ENCODE measurements around the gene CALY.

Gene CALY

DNA sequence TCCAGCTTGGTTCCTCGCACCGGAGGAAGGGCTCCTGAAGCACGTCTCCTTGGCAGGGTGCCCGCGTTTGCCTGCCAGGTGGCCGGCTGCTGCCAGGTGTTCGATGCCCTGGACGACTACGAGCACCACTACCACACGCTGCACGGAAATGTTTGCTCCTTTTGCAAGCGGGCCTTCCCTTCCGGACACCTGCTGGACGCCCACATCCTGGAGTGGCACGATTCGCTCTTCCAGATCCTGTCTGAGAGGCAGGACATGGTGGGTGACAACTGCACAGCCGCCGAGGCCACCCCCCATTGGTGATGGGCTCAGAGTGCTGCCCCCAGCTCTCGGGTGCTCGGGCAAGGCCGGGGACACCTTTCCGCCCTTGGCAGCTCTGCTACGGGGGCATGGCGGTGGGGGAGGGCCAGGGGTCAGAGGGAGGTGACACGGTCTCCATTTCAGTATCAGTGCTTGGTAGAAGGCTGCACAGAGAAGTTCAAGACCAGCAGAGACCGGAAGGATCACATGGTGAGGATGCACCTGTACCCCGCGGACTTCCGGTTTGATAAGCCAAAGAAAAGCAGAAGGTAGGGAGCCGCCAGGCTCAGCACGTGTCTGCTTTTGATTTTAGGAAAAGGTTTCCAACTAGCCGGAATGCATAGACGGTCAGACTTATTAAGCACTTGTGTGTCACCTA, 26.8 kb downstream of the CALY start:
- DNase-seq: no peak

GRCh38 chr10:133309100-133309719, 27.5 kb downstream of the CALY start:
- DNase-seq: peak; percentile 54

GRCh38 chr10:133308421-133309099, 28.1 kb downstream of the CALY start, which contains the start of the genes TUBGCP2 and ZNF511:
TSS of gene TUBGCP2 (minus strand) at chr10:133308872. CDS start at chr10:133302941, 5,931 bp downstream.
TSS of gene ZNF511 (plus strand) at chr10:133308914. CDS start at chr10:133308944, 30 bp downstream.
- DNase-seq: peak; percentile 68

DNA sequence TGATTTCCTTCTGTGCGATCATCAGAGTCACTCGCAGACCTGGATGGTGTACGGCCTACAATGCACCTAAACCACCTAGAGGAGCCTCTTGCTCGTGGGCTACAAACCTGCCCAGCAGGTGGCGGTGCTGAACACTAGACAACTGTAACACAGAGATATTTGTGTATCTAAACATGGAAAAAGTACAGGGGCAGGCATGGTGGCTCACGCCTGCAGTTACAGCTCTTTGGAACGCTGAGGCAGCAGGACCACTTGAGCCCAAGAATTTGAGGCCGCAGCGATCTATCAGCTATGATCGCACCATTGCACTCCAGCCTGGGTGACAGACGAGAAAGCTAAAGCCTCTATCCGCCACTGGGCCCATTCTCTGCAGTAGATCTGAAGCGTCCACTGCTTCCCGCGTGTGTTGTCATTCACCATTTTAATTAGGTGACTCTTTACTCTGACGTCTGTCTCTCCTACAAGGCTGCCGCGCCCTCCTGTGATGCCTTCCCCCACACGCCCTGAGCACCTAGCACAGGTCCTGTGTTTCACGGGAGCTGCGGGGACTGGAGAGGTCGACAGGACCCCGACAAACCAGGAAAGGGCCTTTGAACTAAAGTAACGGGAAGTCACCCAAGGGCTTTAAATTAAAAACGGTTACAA, 28.8 kb downstream of the CALY start:
- DNase-seq: peak; percentile 74

- DNase-seq: no peak
Measured at GRCh38 chr10:133306941-133307379, 29.7 kb downstream of the CALY start.

GRCh38 chr10:133306097-133306476, 30.6 kb downstream of the CALY start:
- no peak for DNase-seq

DNA sequence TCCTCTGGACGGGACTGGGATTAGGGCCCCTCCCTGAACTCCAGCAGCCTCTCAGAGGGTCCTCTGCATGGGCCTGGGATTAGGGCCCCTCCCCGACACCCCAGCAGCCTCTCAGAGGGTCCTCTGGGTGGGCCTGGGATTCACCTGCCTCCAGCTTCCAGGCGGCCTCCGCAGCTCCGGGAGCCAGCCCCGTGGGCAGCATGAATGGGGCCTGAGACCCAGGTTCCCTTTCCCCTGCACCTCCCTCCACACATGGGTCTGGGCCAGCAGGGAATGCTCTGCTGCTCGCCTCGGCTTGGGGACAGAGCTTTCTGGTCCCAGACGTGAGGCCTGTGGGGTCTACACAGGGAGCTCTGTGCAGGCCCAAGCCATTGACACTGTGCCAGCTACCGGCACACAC, 33.5 kb downstream of the CALY start:
- no peak for DNase-seq

- no peak for DNase-seq
Measured at GRCh38 chr10:133302230-133302629, 34.5 kb downstream of the CALY start.

DNA sequence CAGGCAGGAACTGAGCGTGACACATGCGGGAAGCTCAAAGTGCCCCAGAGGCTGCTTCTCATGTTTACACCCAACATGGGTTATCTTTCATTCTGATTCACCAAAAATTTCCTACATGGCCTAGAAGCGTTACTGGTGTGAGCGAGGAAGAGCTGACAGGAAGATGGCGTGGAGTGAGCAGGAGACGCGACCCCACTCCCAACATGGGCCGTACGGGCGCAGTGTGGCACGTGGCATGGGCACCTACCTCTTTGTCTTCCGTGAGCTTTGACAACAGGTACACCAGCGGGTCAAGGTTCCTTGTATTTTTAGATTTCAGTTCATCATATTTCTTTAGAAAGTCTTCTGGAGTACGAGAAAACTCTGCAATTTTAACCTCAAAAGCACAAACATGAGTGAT, 37.0 kb downstream of the CALY start:
- no peak for DNase-seq

DNA sequence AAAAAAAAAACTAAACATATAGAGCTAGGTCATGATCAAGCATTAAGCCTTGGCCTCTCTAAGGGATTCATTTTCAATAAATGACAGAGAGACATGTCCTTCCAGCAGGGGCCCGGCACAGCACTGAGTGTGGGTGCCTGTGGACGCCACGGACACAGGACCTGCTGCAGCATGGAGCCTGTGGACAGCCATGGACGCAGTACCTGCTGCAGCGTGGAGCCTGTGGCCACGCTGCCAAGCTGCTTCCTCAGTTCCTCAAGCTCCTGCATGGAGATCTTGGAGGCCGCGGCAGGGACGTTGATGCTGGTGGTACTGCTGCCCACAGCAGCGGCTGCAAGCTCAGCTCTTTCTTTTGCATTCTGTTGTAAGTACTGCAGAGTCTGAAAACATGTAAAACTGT, 37.5 kb downstream of the CALY start:
- no peak for DNase-seq

- DNase-seq: no peak
Measured at GRCh38 chr10:133298466-133298865, 38.2 kb downstream of the CALY start.

GRCh38 chr10:133297504-133297903, 39.2 kb downstream of the CALY start:
- no peak for DNase-seq

- no peak for DNase-seq
Measured at GRCh38 chr10:133295426-133296320, 41.0 kb downstream of the CALY start.

GRCh38 chr10:133294189-133294588, 42.5 kb downstream of the CALY start:
- DNase-seq: no peak

GRCh38 chr10:133293810-133294119, 42.9 kb downstream of the CALY start:
- DNase-seq: no peak

DNA sequence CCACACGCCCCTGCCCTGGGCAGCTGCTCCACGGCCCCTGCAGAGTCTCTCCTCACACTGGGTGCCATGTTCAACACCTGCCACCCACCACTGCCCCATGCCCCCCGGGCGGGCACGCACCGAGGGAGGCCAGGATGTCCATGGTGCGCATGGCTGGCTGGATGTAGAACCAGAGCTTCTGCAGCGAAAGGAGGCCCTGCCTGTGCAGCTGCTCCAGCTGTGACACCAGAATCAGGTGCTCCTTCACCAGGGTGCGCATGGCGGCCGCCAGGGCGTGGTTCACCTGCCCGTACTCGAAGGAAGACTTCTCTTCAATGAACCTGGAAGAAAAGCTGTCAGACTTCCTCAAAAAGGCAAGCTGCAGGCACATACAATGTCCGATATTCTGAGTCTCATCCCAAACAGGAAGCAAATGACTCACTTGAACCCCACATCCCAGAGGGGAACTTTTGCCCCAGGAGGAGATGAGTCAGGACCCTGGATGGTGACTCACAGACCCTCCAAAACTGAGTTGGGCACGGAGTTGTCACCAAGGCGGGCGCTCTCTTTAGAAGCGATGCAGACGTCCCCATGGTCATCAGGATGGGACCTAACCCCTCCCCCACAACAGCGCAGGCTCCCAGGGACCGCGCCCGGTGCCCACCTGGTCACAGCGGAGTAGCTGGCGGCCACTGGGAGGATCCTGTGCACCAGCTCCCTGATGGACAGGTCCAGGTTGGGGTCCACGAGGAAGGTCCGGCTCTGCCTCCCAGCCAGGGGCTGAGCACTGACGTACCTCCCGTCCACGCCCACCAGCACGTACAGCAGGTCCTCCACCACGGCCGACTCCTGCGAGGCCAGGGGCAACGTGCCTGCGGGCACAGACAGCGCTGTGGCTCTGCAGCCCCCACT, 43.5 kb downstream of the CALY start:
- DNase-seq: no peak

- DNase-seq: no peak
Measured at GRCh38 chr10:133289761-133290160, 46.9 kb downstream of the CALY start.

- no peak for DNase-seq
Measured at GRCh38 chr10:133287832-133288500, 48.7 kb downstream of the CALY start.

DNA sequence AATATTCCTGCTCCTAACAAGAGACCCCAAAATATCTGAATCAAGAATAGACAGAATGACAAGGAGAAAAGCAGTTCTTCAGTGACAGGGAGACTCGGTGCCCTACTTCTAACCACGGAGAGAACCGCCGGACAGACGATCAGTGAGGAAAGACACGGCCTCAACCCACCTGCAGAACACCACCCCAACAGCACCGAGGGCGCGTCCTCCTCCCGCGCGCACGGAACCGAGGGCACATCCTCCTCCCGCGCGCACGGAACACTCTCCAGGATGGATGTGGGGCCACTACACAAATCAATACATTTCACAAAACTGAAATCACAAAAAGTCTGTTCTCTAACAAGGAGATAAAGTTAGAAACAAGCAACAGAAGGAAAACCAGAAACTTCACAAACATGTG, 50.3 kb downstream of the CALY start:
- DNase-seq: no peak

DNA sequence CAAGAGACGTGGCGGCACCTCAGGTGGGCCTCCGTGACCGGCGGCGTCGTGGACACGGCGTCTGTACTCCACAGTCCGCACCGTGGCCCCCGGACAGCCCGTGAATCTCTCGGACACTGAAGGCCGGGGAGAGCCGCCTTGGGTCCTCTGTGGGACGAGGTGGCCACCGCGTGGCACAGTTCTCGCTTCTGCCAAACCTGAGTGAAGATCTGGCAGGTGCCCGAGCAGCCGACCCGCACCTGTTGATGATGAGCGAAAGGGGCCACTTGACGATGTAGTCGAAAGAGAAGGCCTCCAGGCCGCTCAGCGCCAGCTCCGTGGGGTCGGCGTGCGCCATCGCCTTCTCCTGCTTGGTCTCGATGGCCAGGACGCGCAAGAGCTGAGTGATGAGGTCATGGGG, 51.5 kb downstream of the CALY start:
- DNase-seq: no peak

DNA sequence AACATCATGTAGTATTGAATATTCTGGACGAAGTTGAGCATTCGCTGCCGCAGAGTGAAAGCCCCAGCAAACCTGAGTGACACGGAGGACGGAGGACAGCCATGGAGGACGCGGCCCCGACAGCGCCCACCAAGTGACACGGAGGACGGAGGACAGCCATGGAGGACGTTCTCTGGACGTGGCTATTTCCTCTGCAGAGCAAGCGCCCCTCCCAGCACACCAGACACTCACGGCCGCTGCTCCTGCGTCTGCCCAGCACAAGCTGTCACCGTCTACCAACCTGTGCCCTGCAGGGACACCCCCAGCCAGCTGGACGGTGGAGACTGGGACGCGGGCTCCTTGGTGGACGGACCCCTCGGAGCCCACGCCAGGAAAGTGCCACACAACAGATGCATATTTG, 52.8 kb downstream of the CALY start:
- no peak for DNase-seq
